CD4-positive, alpha-beta T cell (primary cell): Measurements from ENCODE around the gene EPHB1. TPM values are rescaled to one million over a fixed set of nuclear protein-coding genes. Genes with fewer than 3 reads are reported as not detected.

Source experiments
- ATAC-seq: fragments of 200-7000 bp; cut with Tn5 transposase; one replicate; pipeline ENCODE4 v1.10.0; 2022; ENCODE audit warnings: mild to moderate bottlenecking; ENCODE audit not compliant: poor library complexity
- CTCF ChIA-PET: fragments of 350-600 bp; sonication (Branson Sonifier 250); formaldehyde crosslinking; loops from one replicate; lab custom pipeline; 2021; ENCODE audit warnings: antibody characterized with exemption, inconsistent platforms; lab: Charles Lee
- POLR2A ChIA-PET: fragments of 350-600 bp; sonication (Branson Sonifier 250); formaldehyde crosslinking; loops from one replicate; lab custom pipeline; 2021; ENCODE audit warnings: antibody characterized with exemption, inconsistent platforms; lab: Charles Lee
- DNase-seq, 14 experiments: peaks; one replicate each; pipeline ENCODE4 v3.0.0-alpha.2; 2013 to 2020; ENCODE audit warnings: mixed read lengths in 2 of 14
- H3K27ac ChIP-seq, 2 donors: one replicate each; pipeline versions ENCODE4 v1.5.1 to v1.7.0; 2013; ENCODE audit warnings: low read length in 2 of 2, low read depth in 1 of 2, mild to moderate bottlenecking in 1 of 2
- H3K27me3 ChIP-seq, 2 experiments: 1 replicate in 1 of 2; 2 replicates in 1 of 2; pipeline versions ENCODE4 v1.6.1 to v1.7.0; 2013; ENCODE audit warnings: low read length in 2 of 2, control low read depth in 1 of 2, mild to moderate bottlenecking in 1 of 2, moderate library complexity in 1 of 2; ENCODE audit not compliant: insufficient read depth in 2 of 2, control insufficient read depth in 1 of 2
- H3K36me3 ChIP-seq: one replicate; pipeline ENCODE4 v1.6.1; 2013; ENCODE audit warnings: low read length, control low read depth; ENCODE audit not compliant: insufficient read depth
- H3K4me1 ChIP-seq: one replicate; pipeline ENCODE4 v1.6.1; 2013; ENCODE audit warnings: low read length, control low read depth; ENCODE audit not compliant: insufficient read depth
- H3K4me3 ChIP-seq: one replicate; pipeline ENCODE4 v1.5.1; 2013; ENCODE audit warnings: mild to moderate bottlenecking, low read length, moderate library complexity
- H3K9me3 ChIP-seq, 2 experiments: 1 replicate in 1 of 2; 2 replicates in 1 of 2; pipeline versions ENCODE4 v1.6.1 to v1.7.0; 2013; ENCODE audit warnings: low read length in 2 of 2, mild to moderate bottlenecking in 2 of 2, control low read depth in 1 of 2, moderate library complexity in 1 of 2; ENCODE audit not compliant: control insufficient read depth in 1 of 2, insufficient read depth in 1 of 2
- H3K27ac Mint-ChIP-seq: one replicate; pipeline ENCODE4 v1.8.0; 2020; ENCODE audit warnings: mixed read lengths
- H3K27me3 Mint-ChIP-seq: one replicate; pipeline ENCODE4 v1.8.0; 2021; ENCODE audit warnings: mixed read lengths
- H3K36me3 Mint-ChIP-seq: one replicate; pipeline ENCODE4 v1.8.0; 2021; ENCODE audit warnings: low read depth, mixed read lengths
- H3K4me1 Mint-ChIP-seq: one replicate; pipeline ENCODE4 v1.8.0; 2021; ENCODE audit warnings: low read depth, mixed read lengths
- H3K4me3 Mint-ChIP-seq: one replicate; pipeline ENCODE4 v1.8.0; 2020; ENCODE audit warnings: mild to moderate bottlenecking, mixed read lengths
- H3K9me3 Mint-ChIP-seq: one replicate; pipeline ENCODE4 v1.8.0; 2020; ENCODE audit warnings: mixed read lengths
- intact Hi-C, 2 experiments: fragments of 100-400 bp; cut with DNase I in 1 of 2; cut with micrococcal nuclease in 1 of 2; formaldehyde crosslinking; loops; one replicate each; pipeline versions ENCODE4 v1.15.1 to v1.9.0; 2023 to 2025; cut with DNase I, micrococcal nuclease
- total RNA-seq, 174 experiments: library from RNA in 2 of 174; stranded (reverse) in 2 of 174; gene quantifications; one replicate each; pipeline ENCODE4 v1.2.3 and lab custom pipeline; 2021 to 2026
- TF ChIP-seq, protein P1 (sequence below): fragments of 200-600 bp; IDR thresholded peaks from one replicate; pipeline ENCODE4 v1.8.0; 2022; ENCODE audit warnings: antibody characterized with exemption, mild to moderate bottlenecking

Gene EPHB1
- total RNA-seq, 2 experiments from 2014 or later, result 0.08 to 0.49 TPM

DNA sequence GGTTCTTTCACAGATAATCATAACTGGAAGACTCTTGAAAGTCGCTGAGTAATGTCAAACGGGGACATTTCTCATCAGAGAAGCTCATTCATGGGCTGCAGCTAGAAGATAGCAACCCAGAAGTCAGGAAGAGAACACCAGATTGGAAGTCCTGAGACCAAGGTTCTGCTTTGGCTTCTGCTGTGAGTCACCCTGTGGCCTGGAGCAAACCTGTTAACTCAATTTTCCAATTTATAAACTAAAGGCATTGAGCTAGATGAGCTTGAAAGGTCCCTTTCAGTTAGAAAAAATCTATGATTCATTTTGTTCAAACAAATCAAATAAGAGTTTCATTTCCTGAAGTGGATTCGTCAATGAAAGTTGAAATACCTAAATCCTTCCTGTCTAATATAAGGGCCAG, 402.2 kb downstream of the EPHB1 start:
- DNase-seq, result no peak
- Histone ChIP-seq H3K4me1 (no peaks in the 10 kb centered on the region), H3K4me3 (no peak overlapping the region), H3K27ac (no peak overlapping the region), H3K9me3 (peaks cover 0 to 3% of the 10 kb centered on the region in 2 experiments), H3K36me3 (no peaks in the 10 kb centered on the region), H3K27me3 (peaks cover 0 to 2% of the 10 kb centered on the region in 2 experiments)
- Mint-ChIP-seq H3K9me3 (peaks cover 1% of the 10 kb centered on the region), H3K27ac (no peak overlapping the region), H3K36me3 (no peaks in the 10 kb centered on the region), H3K4me3 (no peak overlapping the region), H3K4me1 (no peaks in the 10 kb centered on the region), H3K27me3 (no peaks in the 10 kb centered on the region)
- no peak for ATAC-seq
- intact Hi-C loops, result no loop called here
- TF ChIP-seq, protein P1, sequence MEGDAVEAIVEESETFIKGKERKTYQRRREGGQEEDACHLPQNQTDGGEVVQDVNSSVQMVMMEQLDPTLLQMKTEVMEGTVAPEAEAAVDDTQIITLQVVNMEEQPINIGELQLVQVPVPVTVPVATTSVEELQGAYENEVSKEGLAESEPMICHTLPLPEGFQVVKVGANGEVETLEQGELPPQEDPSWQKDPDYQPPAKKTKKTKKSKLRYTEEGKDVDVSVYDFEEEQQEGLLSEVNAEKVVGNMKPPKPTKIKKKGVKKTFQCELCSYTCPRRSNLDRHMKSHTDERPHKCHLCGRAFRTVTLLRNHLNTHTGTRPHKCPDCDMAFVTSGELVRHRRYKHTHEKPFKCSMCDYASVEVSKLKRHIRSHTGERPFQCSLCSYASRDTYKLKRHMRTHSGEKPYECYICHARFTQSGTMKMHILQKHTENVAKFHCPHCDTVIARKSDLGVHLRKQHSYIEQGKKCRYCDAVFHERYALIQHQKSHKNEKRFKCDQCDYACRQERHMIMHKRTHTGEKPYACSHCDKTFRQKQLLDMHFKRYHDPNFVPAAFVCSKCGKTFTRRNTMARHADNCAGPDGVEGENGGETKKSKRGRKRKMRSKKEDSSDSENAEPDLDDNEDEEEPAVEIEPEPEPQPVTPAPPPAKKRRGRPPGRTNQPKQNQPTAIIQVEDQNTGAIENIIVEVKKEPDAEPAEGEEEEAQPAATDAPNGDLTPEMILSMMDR, result no peak
- CTCF ChIA-PET, result no interaction called here
- POLR2A ChIA-PET, result no interaction called here

DNA sequence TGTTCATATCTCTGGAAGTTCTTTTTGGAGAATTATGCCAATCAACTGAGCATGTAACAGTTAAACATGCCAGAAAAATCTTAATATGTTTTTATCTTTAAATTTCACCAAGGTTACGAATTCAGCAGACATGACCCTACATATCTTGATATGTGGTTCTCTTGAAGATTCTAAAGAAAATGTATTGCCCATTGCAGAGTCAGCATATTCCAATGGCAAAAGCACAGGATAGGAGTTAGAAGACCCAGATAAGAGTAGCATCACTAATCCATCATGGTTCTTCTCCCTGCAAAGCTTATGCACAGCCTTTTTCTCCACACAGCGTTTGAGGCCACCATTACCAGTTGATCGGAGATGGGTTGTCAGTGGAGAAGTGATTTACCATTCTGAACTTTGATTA, 402.8 kb downstream of the EPHB1 start:
- Mint-ChIP-seq H3K4me3 (no peak overlapping the region), H3K27me3 (no peaks in the 10 kb centered on the region), H3K4me1 (no peaks in the 10 kb centered on the region), H3K27ac (no peak overlapping the region), H3K36me3 (no peaks in the 10 kb centered on the region), H3K9me3 (no peaks in the 10 kb centered on the region)
- Histone ChIP-seq H3K27me3 (no peaks in the 10 kb centered on the region), H3K27ac (no peak overlapping the region), H3K4me1 (no peaks in the 10 kb centered on the region), H3K4me3 (no peak overlapping the region), H3K9me3 (peaks cover 0 to 3% of the 10 kb centered on the region in 2 experiments), H3K36me3 (no peaks in the 10 kb centered on the region)
- intact Hi-C loops, result no loop called here
- no peak for DNase-seq
- ChIA-PET POLR2A (no interaction called here), CTCF (no interaction called here)
- TF ChIP-seq, protein P1, result no peak
- no peak for ATAC-seq

DNA sequence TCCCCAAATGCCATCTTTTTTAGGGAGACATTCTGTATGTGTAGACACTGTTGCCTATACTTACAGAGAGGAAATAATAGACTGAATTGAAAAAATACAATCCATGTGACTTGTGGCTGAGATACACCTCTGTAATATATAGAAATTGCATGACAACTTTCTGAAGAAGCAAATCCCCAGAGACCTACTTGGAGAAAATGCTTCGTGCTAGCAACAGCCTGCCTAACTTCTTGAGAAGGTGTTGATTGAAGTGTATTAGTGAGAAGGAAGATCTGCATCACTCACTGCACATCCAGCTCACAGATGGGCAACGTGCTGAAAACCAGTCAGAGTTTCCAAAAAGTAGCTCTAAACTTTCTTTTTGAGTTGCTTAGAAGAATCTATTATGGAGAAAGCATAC, 404.1 kb downstream of the EPHB1 start:
- no peaks in the 10 kb centered on the region for H3K36me3 ChIP-seq
- TF ChIP-seq, protein P1, result no peak
- ChIA-PET CTCF (no interaction called here), POLR2A (no interaction called here)
- H3K27ac ChIP-seq, result no peak overlapping the region
- Mint-ChIP-seq H3K36me3 (no peaks in the 10 kb centered on the region), H3K9me3 (no peaks in the 10 kb centered on the region), H3K27ac (no peak overlapping the region), H3K4me1 (no peaks in the 10 kb centered on the region), H3K27me3 (no peaks in the 10 kb centered on the region), H3K4me3 (no peak overlapping the region)
- H3K9me3 ChIP-seq, result peaks cover 0 to 3% of the 10 kb centered on the region in 2 experiments
- H3K4me3 ChIP-seq, result no peak overlapping the region
- ATAC-seq, result no peak
- intact Hi-C loops, result no loop called here
- H3K27me3 ChIP-seq, result no peaks in the 10 kb centered on the region
- no peaks in the 10 kb centered on the region for H3K4me1 ChIP-seq
- no peak for DNase-seq
